DMS153 treated with DMSO at 0.1 percent for 48 hours (cell line): ENCODE data around the gene ACOX3.
"Not testable (repeated sequence)": the region's sequence is repeated elsewhere in the genome, so short reads cannot be mapped to it uniquely, and the experiment has no call there.

Experiments used
- DNase-seq: peaks from one replicate; lab custom pipeline; 2025; ENCODE audit not compliant: unreplicated experiment; lab: John Stamatoyannopoulos, UW

The ACOX3 gene

DNA sequence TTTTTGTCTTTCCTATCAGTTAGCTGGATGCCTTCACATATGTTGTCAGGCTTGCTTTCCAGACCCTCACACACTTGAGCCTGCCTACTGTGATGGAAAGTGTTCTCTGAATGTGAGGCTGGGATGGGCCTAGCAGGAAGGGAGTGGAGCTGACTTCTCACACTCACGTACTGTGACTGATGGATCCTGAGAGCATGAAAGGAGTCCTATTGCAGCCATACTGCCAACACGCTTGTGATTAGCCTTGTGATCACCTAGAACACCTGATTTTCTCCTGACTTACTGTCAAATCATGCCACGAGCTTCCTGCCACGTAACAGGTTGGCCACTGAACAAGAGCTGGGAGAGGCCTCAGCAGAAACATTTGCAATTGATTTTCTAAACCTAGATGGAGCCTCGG is 49.9 kb downstream of the ACOX3 start:
- no peak for DNase-seq

DNA sequence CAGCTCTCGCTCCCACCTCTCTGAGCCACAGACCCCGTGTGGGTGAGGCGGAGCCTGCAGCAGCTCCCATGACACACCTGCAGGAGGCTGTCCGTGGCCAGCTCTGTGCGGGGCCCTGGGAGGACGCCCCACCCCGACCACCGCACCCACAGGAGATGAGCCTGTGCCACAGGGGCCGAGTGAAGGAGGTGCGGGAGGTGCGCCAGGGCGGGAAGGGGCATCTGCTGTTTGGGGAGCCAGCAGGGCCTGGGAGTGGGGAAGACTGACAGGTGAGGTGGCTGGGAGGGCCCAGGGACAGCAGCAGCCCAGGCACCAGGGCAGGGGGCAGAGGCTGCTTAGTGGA is 52.0 kb downstream of the ACOX3 start:
- DNase-seq: no peak

DNA sequence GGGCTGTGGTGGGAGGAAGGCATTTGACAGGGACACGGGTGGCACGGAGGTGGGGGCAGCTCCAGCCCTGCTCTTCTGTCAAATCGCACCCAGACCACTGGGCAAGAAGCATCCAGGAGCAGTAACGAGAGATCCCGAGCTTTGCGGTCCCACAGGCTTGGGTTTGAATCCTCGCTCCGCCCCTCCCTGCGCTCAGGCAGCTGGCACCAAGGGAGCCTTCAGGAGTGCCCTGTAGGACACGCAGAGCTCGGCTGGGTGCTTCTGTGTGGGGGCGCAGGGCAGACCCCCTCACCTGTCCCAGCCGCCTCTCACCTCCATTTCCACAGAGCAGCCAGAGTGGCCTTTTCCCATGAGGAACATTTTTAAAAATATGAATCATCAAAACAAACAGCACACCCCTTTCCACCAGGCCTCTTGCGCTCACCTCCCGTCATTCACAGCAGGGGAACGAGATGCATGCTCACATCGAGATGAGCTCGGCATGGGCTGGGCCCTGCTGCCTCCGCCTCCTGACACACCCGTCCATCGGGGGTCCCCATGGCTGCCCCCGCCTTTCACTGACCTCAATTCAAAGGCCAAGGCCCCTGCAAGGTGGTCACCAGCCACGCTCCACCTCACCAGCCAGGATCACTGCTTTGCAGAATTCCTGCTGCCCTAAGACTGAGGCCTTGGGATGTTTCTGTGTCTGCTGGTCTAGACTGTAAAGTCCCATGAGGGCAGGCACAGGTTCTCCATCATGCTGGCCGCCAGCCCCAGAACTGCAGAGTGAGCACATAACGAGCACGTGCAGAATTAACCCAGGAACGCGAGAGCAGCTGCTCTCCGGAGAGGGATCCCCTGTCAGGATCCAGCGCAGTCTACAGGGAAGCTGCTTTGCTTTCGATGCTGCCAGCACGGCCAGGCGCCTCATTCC is 52.7 kb downstream of the ACOX3 start:
- DNase-seq: no peak

DNA sequence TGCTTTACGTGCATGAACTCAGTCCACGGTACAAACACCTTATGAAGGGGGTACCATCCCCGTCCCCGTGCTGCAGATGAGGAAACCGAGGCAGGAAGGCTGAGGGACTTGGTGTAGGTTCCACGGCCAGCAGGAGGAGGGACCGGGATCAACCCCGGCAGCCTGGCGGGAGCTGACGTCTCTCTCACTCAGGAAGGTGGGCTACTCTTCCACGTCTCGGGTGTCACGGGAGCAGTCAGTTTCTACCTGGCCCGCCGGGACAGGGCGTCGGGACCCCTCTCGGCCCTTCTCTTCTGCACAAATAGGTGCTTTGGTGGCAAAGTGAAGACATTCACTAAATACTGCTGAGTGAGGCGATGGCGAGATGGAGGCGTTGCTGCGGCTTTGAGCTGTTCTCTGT is 53.3 kb downstream of the ACOX3 start:
- no peak for DNase-seq

DNA sequence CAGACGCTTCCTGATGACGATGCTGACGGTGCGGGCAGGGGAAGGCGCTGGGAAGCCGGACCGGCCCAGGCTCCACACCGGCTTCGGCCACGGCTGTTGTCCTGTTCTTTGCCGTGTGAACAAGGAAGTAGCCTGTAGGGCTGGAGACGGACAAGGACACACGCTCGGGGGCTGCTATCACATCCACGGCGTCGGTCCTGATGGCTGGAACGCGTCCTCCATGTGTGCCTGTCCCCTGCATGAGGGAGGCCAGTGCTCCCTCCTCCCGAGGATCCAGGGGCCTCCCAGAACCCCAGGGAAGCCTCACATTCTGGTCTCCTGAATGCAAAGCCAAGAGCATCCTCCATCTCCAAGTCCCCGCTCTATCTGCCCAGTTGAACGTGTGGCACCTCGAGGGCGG is 53.8 kb downstream of the ACOX3 start:
- DNase-seq: no peak

DNA sequence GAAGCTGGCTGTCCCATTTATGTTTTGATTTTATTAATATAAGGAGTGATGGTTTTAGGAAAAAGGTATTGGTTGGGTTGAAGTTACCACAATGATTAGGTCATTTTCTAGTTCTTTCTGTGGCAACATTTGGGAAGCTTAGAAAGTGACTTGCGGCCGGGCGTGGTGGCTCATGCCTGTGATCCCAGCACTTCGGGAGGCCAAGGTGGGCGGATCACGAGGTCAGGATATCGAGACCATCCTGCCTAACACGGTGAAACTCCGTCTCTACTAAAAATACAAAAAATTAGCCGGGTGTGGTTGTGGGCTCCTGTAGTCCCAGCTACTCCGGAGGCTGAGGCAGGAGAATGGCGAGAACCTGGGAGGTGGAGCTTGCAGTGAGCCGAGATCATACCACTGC is 54.4 kb downstream of the ACOX3 start:
- not testable (repeated sequence) for DNase-seq

DNA sequence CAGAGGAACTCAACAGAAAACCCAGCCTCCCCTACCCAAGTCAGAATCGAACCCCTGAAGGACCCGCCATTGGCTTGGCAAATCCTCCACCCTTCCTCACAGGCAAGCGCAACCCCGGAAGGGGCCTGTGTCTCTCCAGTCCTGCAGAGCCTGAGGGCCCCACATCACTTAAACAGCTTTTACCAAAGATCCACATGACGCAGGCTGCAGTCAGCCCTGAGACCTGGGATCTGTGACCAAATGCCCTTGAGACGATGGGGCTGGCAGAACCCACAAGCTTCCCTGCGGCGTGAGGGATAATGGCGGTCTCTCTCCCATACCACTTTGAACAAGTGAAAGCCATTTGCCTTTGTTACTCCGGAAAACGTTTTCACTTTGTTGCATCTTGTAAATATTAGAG is 54.9 kb downstream of the ACOX3 start:
- DNase-seq: no peak

DNA sequence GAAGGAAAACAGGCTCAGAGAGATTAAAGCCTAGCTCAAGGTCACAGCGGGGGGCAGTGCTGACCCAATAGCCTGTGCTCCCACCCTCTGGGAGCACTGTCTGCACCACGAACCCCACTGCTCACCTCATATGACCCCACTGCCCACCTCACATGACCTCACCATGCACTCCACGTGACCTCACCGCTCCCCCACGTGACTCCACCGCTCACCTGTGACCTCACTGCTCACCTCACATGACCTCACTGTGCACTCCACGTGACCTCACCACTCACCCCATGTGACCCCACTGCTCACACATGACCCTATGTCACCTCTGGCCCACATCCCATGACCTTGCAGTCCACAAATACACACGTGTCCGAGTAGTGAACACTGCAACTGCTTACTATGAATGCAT is 55.4 kb downstream of the ACOX3 start:
- DNase-seq: no peak

DNA sequence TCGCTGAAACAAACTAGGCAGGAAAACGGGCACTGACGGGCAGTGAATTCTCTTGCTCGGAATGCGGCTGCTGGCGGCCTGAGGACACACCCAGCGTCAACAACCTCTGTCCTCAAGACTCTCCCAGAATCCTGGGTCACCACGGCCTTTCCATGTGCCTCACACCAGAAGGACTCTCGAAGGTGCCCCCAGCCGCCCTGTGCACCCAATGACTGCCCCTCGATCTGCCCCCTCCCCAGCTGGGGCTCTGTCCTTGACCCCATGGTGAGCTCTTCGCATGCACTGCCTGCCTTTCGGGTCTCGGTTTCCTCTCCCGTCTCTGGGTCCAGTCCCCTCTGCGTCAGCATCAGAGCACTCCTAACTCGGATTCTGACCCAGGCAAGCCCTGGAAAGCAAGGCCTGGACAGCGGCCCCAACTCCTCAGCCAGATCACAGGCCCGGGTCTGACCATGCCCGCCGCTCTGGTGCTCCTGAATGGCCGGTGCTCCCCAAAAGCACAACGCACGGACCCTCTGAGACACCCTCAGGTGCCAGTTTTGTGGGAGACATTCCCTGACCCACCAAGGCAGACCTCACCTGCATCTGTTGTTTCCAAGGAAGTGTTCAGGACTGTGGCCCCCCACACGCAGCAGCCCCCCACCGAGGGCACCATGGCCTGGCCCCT is 56.0 kb downstream of the ACOX3 start:
- DNase-seq: no peak

DNA sequence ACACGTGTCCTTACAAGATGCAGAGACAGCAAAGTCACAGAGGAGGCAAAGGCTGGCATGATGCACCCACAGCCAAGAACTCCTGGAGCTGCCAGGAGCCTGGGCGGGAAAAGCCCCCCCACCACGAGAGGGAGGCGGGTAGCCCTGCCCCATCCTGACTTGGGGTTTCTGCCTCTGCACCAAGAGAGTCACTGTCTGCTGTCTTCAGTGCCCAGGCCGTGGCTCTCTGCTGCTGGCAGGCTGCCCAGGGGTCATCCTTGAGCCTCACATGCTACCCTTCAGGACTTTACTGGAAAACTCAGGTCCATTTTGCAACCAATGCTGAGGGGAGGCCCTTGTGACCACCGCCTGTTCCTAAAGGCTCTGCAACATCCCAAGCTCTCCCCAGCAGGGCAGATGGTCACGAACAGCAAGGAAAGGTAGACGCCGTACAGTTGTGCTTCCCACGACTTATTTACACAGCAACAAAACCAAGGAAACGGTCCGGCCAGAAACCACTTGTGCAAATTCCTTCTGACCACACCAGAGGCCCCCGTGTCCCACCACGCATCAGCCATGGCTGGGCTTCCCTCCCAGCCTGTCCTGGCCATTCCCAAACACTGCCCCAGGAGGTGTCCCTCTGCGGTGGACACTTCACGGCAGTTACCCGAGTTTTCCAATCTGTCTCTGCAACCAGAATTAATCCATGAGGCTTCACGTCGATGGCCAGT is 56.9 kb downstream of the ACOX3 start:
- DNase-seq: no peak

DNA sequence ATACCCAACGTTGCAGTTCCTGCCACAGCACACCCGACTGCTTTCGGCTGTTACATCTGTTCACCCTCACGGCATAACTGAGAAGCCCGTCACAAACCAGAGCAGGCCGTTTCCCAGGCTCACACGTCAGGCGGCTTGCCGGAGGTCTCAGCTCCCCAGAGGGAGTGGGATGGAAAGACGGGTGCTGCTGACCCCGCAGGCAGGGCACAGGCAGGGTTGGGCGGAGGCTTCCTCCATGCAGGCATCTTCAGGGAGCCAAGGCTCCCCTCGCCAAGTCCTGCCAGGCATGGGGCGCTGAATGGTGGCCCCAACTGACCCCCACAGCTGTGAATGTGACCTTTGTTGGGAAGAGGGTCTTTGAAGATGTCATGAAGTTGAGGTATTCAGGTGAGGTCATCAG is 57.5 kb downstream of the ACOX3 start:
- no peak for DNase-seq

DNA sequence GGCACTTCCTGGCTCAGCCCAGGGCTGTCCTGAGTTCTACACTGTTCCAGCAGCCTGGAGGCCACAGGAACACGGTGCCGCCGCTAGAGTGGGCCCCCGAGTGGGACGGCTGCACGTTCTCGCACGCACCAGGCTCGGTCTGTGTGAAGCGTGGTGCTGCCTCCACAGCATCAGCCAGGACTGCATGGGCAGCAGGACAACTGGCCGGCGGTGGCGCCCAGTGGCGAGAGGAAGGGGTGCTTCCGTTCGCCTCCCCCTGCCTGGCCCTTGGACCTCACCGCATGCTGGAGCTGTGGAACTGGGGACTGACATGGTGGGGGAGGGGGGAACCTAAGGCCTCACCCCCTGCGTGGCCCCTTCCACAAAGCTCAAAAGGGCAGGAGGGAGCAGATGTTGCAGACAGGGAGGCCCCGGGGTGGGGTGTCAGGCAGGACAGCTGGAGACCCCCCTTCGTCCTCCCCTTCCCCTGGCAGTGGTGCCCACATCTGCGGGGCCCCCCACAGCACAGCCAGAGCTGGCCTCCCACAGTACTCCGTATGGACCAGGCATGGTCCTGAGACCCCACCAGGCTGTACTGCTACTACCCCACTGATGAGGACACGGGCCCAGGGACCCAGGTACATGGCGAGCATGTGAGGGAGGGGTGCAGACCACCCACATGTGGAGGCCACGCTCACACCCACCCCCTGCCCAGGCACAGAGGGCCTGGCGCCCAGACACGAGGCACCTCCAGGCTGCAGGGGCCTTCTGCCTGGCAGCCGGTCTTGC is 58.5 kb downstream of the ACOX3 start:
- DNase-seq: no peak

DNA sequence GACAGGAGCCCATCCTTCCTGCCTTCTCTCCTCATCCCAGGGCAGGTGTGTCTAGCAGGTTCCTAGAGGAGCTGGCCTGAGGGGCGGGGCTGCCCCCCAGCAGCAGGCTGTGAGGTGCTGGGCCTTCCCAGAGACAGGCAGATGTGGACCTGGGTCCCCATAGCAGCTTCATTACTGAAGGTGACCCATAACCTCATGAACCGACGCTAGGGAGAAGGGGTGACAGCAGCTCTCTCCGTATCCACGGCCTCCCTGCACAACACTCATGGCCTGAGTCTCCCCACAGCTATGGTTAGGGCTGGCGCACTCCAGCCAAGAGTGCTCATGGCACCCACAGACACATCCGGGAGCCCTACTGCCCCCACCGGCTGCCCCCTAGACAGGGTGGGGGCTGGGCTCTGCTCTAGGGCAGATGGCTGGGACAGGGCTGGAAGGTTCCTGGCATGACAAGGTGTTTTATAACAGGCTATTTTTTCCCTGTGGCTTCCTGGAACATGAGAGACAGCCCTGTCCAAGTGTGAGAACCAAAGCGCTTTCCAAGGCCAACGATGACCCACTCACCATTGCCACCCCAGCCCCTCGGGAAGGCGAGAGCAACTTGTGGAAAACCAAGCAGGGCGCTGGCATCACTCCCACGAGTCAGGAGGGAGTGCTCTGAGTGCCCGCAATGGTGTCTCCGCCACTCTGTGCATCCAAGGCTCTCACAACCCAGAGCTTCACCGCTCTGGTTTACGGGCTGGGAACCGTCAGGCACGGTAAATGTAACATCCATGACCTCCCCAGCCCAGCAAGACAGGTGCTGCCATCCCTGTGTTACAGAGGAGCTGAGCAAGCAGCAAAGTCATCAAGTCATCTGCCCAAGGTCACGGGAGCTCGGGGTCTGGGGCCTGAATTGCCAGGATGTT is 59.8 kb downstream of the ACOX3 start:
- no peak for DNase-seq

DNA sequence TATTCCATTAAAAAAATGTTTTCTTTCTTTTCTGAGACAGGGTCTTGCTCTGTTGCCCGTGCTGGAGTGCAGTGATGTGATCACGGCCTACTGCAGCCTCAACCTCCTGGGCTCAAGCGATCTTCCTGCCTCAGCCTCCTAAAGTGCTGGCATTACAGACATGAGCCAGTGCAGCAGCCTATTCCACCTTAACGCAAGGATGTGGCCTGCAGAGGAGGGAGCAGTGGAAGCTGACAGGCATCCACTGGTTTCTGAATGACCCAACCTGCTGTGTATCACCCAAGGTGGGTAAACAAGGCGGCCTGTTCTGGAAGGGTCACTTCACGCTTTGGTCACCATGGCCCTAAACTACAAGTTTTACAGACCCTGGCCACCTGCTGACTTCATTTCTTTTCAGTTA is 60.8 kb downstream of the ACOX3 start:
- DNase-seq: no peak

DNA sequence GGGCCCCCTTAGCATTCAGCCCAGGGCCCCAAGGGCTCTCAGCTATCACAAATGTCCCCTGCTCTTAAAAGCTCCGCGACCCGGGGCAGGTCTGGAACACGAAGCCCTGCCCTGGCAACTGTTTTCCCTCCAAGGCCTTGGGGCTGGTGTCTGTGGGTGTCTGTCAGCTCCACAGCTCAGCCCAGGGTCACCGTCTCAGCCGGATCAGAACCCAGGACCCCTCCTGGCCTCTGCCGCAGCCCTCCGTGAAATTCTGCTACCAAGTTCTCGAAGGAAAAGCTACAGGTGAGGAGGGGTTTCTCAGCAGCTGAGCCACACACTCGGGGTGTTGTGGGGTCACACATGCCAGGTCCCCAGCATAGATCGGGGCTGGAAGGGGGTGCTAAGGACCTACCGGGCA is 61.2 kb downstream of the ACOX3 start:
- no peak for DNase-seq

DNA sequence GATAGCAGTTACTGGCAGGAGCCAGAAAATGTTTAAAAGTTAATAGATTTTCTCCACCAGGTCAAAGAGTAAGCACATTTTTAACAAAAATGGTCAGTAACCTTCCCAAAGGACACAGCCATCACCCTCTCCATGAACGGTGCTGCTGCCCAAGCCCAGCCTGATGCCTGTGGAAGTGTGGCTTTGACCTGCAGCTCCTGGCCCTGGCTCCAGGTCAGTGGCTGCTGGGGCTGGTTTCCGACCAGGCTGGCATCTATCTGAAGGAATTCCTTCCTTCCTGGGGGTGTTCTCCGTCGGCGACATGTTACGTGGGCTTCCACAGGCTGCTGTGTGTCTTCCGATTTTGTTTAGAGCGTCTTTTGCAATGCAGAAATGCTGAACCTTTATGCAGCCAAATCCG is 61.7 kb downstream of the ACOX3 start:
- no peak for DNase-seq

DNA sequence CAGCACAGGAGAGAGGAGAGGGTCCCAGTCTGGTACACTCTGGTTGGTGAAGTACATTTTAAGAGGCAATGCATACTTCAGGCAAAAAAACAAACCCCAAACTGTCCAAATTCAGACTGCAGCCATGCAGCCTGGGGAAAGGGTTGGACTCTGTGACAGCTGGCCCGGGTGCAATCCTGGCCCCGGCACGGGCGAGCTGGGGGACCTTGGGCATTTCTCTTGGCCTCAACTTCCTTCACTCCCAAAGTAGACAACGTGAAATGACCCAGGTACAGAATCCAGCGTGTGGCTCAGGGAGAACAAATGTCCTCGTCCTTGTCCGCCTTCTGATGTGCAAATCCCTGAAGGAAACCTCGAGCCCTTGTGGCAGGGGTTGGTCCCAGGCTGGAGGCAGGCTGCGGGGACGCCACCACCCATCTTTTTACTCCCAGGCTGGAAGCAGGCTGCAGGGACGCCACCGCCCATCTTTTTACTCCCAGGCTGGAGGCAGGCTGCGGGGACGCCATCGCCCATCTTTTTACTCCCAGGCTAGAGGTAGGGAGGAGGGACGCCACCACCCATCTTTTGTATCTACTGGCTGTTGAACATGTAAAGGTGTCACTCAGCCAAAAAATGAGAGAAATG is 62.3 kb downstream of the ACOX3 start:
- DNase-seq: no peak

DNA sequence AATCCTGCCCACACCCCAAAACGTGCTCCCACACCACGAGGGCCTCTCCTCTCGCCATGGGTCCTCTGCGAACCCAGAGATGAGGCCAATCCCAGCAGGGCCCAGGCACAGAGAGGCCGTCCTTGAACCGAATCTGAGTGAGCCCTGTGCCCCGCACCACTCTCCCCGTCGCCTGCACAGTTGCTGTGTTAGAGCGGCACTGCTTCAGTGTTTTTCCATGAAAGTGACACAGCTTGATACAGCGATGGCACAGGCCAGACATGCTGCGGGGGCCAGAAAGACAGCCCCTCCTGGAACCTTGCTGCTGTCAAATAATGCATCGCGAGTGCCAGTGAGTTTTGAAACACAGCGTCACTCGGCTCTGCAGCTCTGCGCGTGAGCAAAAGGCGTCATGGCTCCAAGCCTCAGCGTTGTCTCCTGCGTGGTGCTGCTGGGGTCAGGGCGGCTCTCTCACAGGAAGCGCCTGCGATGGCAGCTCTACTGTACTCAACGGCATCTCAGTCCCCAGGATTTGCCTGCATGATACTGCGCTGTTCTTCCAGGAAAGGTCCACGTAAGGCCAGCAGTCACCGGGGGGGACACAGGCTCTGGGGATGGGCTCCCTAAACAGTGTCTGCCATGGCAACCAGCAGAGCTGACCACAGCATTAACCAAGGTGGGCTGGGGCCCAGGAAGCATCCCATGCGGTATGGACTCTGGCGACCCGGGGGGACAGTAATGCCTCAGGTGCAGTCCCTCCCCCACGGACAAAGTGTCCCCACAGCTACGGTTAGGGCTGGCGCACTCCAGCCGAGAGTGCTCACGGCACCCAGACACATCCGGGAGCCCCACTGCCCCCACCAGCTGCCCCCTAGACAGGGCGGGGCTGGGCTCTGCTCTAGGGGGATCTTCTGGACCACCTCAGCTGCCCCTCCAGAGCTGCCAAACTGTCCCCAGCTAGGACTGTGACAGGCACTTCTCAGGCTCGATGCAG is 63.1 kb downstream of the ACOX3 start:
- no peak for DNase-seq
